Vagina (tissue), 2 donors: ENCODE measurements around the gene ZSWIM1. TPM values are rescaled to one million over a fixed set of nuclear protein-coding genes. Genes with fewer than 3 reads are reported as not detected.

ENCODE experiments used
- DNase-seq, 2 donors: peaks; one replicate each; pipeline ENCODE4 v3.0.0-alpha.2; 2017; ENCODE audit errors: extremely low spot score in 2 of 2
- H3K27ac ChIP-seq: fragments of 200-600 bp; sonication (generic); one replicate; pipeline ENCODE4 v1.5.1; 2019
- H3K27me3 ChIP-seq: fragments of 200-600 bp; sonication (generic); one replicate; pipeline ENCODE4 v1.5.1; 2019
- H3K36me3 ChIP-seq, 2 donors: fragments of 200-600 bp; sonication (generic); one replicate each; pipeline ENCODE4 v1.5.1; 2017 to 2019
- H3K4me1 ChIP-seq: fragments of 200-600 bp; sonication (generic); one replicate; pipeline ENCODE4 v1.5.1; 2019
- H3K4me3 ChIP-seq, 2 donors: fragments of 200-600 bp; sonication (generic); 1 replicate in 1 of 2; 2 replicates in 1 of 2; pipeline ENCODE4 v1.5.1; 2016 to 2019
- H3K9me3 ChIP-seq: fragments of 200-600 bp; sonication (generic); one replicate; pipeline ENCODE4 v1.5.1; 2019
- CTCF ChIP-seq, 3 experiments: fragments of 450-650 bp in 2 of 3; fragments of 200-600 bp in 1 of 3; sonication (generic) in 1 of 3; IDR thresholded peaks; one replicate each; pipeline ENCODE4 v1.5.1; 2017 to 2019; ENCODE audit warnings: antibody characterized with exemption in 3 of 3, mild to moderate bottlenecking in 2 of 3, moderate library complexity in 2 of 3
- POLR2A ChIP-seq, 2 donors: fragments of 450-650 bp; IDR thresholded peaks; one replicate each; pipeline ENCODE4 v1.6.1; 2017; ENCODE audit warnings: antibody characterized with exemption in 2 of 2, mild to moderate bottlenecking in 2 of 2, moderate library complexity in 2 of 2
- POLR2AphosphoS5 ChIP-seq, 2 donors: sonication (generic); formaldehyde crosslinking; IDR thresholded peaks; one replicate each; pipeline ENCODE4 v1.9.0; 2017; ENCODE audit warnings: antibody characterized with exemption in 2 of 2, mild to moderate bottlenecking in 2 of 2, low read depth in 1 of 2; ENCODE audit not compliant: insufficient read depth in 1 of 2
- intact Hi-C: fragments of 100-400 bp; cut with DNase I; formaldehyde crosslinking; loops from one replicate; pipeline ENCODE4 v1.15.1; 2023
- total RNA-seq: library from RNA; depleted of rRNA; stranded (reverse); fragments of >200 nt; gene quantifications from one replicate; pipeline ENCODE4 v1.2.3, GENCODE V29; 2016

ZSWIM1 gene
- total RNA-seq, 1 donor from 2014 or later: 4.2 TPM

GRCh38 chr20:45848969-45849582 is 32.0 kb upstream of the ZSWIM1 start:
- peaks cover 7% of the 10 kb centered on the region for H3K4me1 ChIP-seq
- no peaks in the 10 kb centered on the region for H3K27me3 ChIP-seq
- TF ChIP-seq POLR2AphosphoS5 (IDR thresholded peaks at IDR 0.05; ENCODE audit: insufficient read depth in 1 of 2, low read depth in 1 of 2) (no peak), POLR2A (IDR thresholded peaks at IDR 0.05) (no peak), CTCF (IDR thresholded peaks at IDR 0.05) (no peak)
- DNase-seq: no peak
- H3K9me3 ChIP-seq: no peaks in the 10 kb centered on the region
- no peak overlapping the region for H3K4me3 ChIP-seq
- peaks cover 0 to 54% of the 10 kb centered on the region in 2 donors for H3K36me3 ChIP-seq
- no peak overlapping the region for H3K27ac ChIP-seq
- intact Hi-C loops: no loop called here

GRCh38 chr20:45850238-45850637 is 30.8 kb upstream of the ZSWIM1 start:
- Histone ChIP-seq H3K9me3 (no peaks in the 10 kb centered on the region), H3K27me3 (no peaks in the 10 kb centered on the region), H3K36me3 (peaks cover 0 to 48% of the 10 kb centered on the region in 2 donors), H3K4me3 (no peak overlapping the region), H3K4me1 (peaks cover 16% of the 10 kb centered on the region), H3K27ac (no peak overlapping the region)
- DNase-seq: no peak
- intact Hi-C loops: no loop called here
- TF ChIP-seq POLR2AphosphoS5 (IDR thresholded peaks at IDR 0.05; ENCODE audit: insufficient read depth in 1 of 2, low read depth in 1 of 2): no peak

- Histone ChIP-seq H3K4me1 (peaks cover 23% of the 10 kb centered on the region), H3K27me3 (no peaks in the 10 kb centered on the region), H3K36me3 (peaks cover 0 to 47% of the 10 kb centered on the region in 2 donors), H3K27ac (no peak overlapping the region), H3K9me3 (no peaks in the 10 kb centered on the region), H3K4me3 (no peak overlapping the region)
- no peak for TF ChIP-seq POLR2AphosphoS5 (IDR thresholded peaks at IDR 0.05; ENCODE audit: insufficient read depth in 1 of 2, low read depth in 1 of 2)
- TF ChIP-seq CTCF (IDR thresholded peaks at IDR 0.05): no peak
- no peak for TF ChIP-seq POLR2A (IDR thresholded peaks at IDR 0.05)
- intact Hi-C loops: no loop called here
- DNase-seq: no peak
Observed at GRCh38 chr20:45850926-45851325, 30.1 kb upstream of the ZSWIM1 start.

GRCh38 chr20:45851501-45851900 is 29.5 kb upstream of the ZSWIM1 start:
- Histone ChIP-seq H3K4me1 (peaks cover 29% of the 10 kb centered on the region), H3K9me3 (no peaks in the 10 kb centered on the region), H3K27me3 (no peaks in the 10 kb centered on the region), H3K27ac (no peak overlapping the region), H3K36me3 (peaks cover 0 to 41% of the 10 kb centered on the region in 2 donors), H3K4me3 (no peak overlapping the region)
- DNase-seq: no peak
- TF ChIP-seq POLR2AphosphoS5 (IDR thresholded peaks at IDR 0.05; ENCODE audit: insufficient read depth in 1 of 2, low read depth in 1 of 2) (no peak), CTCF (IDR thresholded peaks at IDR 0.05) (no peak), POLR2A (IDR thresholded peaks at IDR 0.05) (no peak)
- intact Hi-C loops: no loop called here

GRCh38 chr20:45852326-45852725 is 28.7 kb upstream of the ZSWIM1 start:
- TF ChIP-seq CTCF (IDR thresholded peaks at IDR 0.05) (no peak), POLR2A (IDR thresholded peaks at IDR 0.05) (no peak), POLR2AphosphoS5 (IDR thresholded peaks at IDR 0.05; ENCODE audit: insufficient read depth in 1 of 2, low read depth in 1 of 2) (no peak)
- Histone ChIP-seq H3K36me3 (peaks cover 0 to 34% of the 10 kb centered on the region in 2 donors), H3K9me3 (no peaks in the 10 kb centered on the region), H3K27me3 (no peaks in the 10 kb centered on the region), H3K4me3 (no peak overlapping the region), H3K27ac (no peak overlapping the region), H3K4me1 (peaks cover 33% of the 10 kb centered on the region)
- DNase-seq: no peak
- intact Hi-C loops: no loop called here
